ENCODE data around the gene AIPL1. TPM values are rescaled to one million over a fixed set of nuclear protein-coding genes. Genes with fewer than 3 reads are reported as not detected.

Gene AIPL1
- total and polyA plus RNA-seq, 4 donors, result 0.25 TPM; not detected in 3

DNA sequence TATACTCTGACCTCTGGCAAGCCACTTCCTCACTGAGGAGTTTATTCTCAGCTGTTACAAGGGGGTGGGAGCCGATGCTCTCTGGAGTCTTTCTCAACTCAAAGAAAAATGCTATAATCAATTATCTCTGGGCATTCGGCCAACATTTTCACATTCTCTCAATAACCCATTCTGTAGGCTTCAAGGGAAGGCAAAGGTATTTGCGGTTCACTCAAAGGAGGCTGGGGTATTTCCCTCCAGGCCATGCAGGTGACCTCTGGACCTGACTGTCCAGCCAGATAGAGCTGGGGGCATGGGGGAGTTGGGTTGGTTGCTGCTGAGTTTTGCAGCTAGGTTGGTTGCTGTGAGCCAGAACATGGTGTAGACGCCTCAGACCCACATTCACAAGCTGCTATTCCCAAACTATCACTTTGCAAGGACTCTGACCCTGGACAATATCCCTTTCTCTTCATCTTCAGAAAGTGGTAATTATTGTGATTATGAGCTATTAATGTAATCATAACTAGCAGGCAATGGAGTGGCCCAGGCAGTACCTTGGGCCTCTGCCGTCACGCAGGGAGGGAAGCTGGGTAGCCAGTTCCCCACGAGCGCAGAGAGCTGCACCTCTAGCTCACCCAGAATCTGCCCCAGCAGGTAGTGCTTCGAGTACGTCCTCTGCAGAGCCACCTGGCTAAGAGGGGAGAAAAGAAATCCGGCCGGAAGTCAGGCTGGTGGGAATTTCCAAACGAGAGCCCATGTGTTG is 42.1 kb downstream of the AIPL1 start:
- no peak overlapping the region for H3K4me3 ChIP-seq (ENCODE audit: low read length in 2 of 2)
- H3K4me1 ChIP-seq (ENCODE audit: control insufficient read depth in 1 of 2, insufficient read depth in 2 of 2, low read length in 2 of 2), result no peaks in the 10 kb centered on the region
- peaks cover 2% of the 10 kb centered on the region for H3K9me3 ChIP-seq (ENCODE audit: control insufficient read depth, low read length)
- no peaks in the 10 kb centered on the region for H3K27me3 ChIP-seq (ENCODE audit: control insufficient read depth in 1 of 2, insufficient read depth in 2 of 2, low read length in 1 of 2)
- intact Hi-C loops (cut with DNase I), result no loop called here
- no peaks in the 10 kb centered on the region for H3K36me3 ChIP-seq (ENCODE audit: control insufficient read depth in 1 of 2, insufficient read depth in 2 of 2, low read length in 1 of 2)
- no peak overlapping the region for H3K27ac ChIP-seq (ENCODE audit: low read depth in 1 of 2, low read length in 2 of 2)
- 51 to 66% methylated on average over 13 of the region's 13 CpGs for WGBS, 2 donors
- ATAC-seq (ENCODE audit: low FRiP score) (no peak), DNase-seq (no peak)

- 76 to 80% methylated on average over 11 of the region's 11 CpGs for WGBS, 2 donors
- ATAC-seq (ENCODE audit: low FRiP score), result no peak
- intact Hi-C loops (cut with DNase I), result no loop called here
Observed at GRCh38 chr17:6388416-6388815, 46.5 kb downstream of the AIPL1 start.

GRCh38 chr17:6387858-6388257 is 47.1 kb downstream of the AIPL1 start:
- Histone ChIP-seq H3K4me1 (ENCODE audit: control insufficient read depth in 1 of 2, insufficient read depth in 2 of 2, low read length in 2 of 2) (no peaks in the 10 kb centered on the region), H3K4me3 (ENCODE audit: low read length in 2 of 2) (no peak overlapping the region), H3K27ac (ENCODE audit: low read depth in 1 of 2, low read length in 2 of 2) (no peak overlapping the region), H3K36me3 (ENCODE audit: control insufficient read depth in 1 of 2, insufficient read depth in 2 of 2, low read length in 1 of 2) (no peaks in the 10 kb centered on the region), H3K27me3 (ENCODE audit: control insufficient read depth in 1 of 2, insufficient read depth in 2 of 2, low read length in 1 of 2) (no peaks in the 10 kb centered on the region), H3K9me3 (ENCODE audit: control insufficient read depth, low read length) (peaks cover 2% of the 10 kb centered on the region)
- intact Hi-C loops (cut with DNase I), result no loop called here
- DNase-seq (no peak), ATAC-seq (ENCODE audit: low FRiP score) (no peak)
- WGBS, 2 donors, result 61 to 69% methylated on average over 8 of the region's 8 CpGs

More at GRCh38 chr17:6388416-6388815, 46.5 kb downstream of the AIPL1 start:
- no peak overlapping the region for H3K27ac ChIP-seq (ENCODE audit: low read depth in 1 of 2, low read length in 2 of 2)
- no peaks in the 10 kb centered on the region for H3K4me1 ChIP-seq (ENCODE audit: control insufficient read depth in 1 of 2, insufficient read depth in 2 of 2, low read length in 2 of 2)
- no peak overlapping the region for H3K4me3 ChIP-seq (ENCODE audit: low read length in 2 of 2)
- H3K27me3 ChIP-seq (ENCODE audit: control insufficient read depth in 1 of 2, insufficient read depth in 2 of 2, low read length in 1 of 2), result no peaks in the 10 kb centered on the region
- peaks cover 2% of the 10 kb centered on the region for H3K9me3 ChIP-seq (ENCODE audit: control insufficient read depth, low read length)
- no peaks in the 10 kb centered on the region for H3K36me3 ChIP-seq (ENCODE audit: control insufficient read depth in 1 of 2, insufficient read depth in 2 of 2, low read length in 1 of 2)
- no peak for DNase-seq

GRCh38 chr17:6387442-6387841 is 47.5 kb downstream of the AIPL1 start:
- no peak overlapping the region for H3K27ac ChIP-seq (ENCODE audit: low read depth in 1 of 2, low read length in 2 of 2)
- intact Hi-C loops (cut with DNase I), result no loop called here
- DNase-seq (no peak), ATAC-seq (ENCODE audit: low FRiP score) (no peak)
- no peaks in the 10 kb centered on the region for H3K4me1 ChIP-seq (ENCODE audit: control insufficient read depth in 1 of 2, insufficient read depth in 2 of 2, low read length in 2 of 2)
- H3K36me3 ChIP-seq (ENCODE audit: control insufficient read depth in 1 of 2, insufficient read depth in 2 of 2, low read length in 1 of 2), result no peaks in the 10 kb centered on the region
- H3K9me3 ChIP-seq (ENCODE audit: control insufficient read depth, low read length), result peaks cover 2% of the 10 kb centered on the region
- no peak overlapping the region for H3K4me3 ChIP-seq (ENCODE audit: low read length in 2 of 2)
- no peaks in the 10 kb centered on the region for H3K27me3 ChIP-seq (ENCODE audit: control insufficient read depth in 1 of 2, insufficient read depth in 2 of 2, low read length in 1 of 2)
- WGBS, 2 donors, result 75 to 78% methylated on average over 4 of the region's 4 CpGs

- Histone ChIP-seq H3K4me1 (ENCODE audit: control insufficient read depth in 1 of 2, insufficient read depth in 2 of 2, low read length in 2 of 2) (no peaks in the 10 kb centered on the region), H3K9me3 (ENCODE audit: control insufficient read depth, low read length) (peaks cover 2% of the 10 kb centered on the region), H3K4me3 (ENCODE audit: low read length in 2 of 2) (no peak overlapping the region), H3K27me3 (ENCODE audit: control insufficient read depth in 1 of 2, insufficient read depth in 2 of 2, low read length in 1 of 2) (no peaks in the 10 kb centered on the region), H3K27ac (ENCODE audit: low read depth in 1 of 2, low read length in 2 of 2) (no peak overlapping the region), H3K36me3 (ENCODE audit: control insufficient read depth in 1 of 2, insufficient read depth in 2 of 2, low read length in 1 of 2) (no peaks in the 10 kb centered on the region)
- ATAC-seq (ENCODE audit: low FRiP score) (no peak), DNase-seq (no peak)
- intact Hi-C loops (cut with DNase I), result no loop called here
- WGBS, 2 donors, result 82 to 85% methylated on average over 9 of the region's 9 CpGs
Observed at GRCh38 chr17:6386041-6386630, 48.8 kb downstream of the AIPL1 start.

DNA sequence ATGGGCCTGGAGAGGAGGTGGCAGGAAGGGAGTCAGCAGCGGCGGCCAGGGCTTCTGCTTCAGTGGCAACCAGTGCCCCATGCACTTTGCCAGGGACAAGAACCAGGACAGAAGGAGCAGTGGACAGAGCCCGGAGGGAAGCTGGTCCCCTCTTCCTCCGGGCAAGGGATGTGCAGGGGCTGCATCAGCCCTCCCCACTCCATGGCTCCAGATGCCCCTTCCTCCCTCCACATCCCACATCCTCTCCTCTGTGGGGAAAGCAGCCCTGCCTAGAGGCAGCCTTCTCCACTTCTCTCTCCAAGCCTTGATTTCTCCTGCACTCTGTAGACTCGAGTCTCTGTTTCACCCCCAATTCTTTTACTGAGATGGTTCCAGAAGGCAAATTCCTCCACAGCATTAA is 50.4 kb downstream of the AIPL1 start:
- no peaks in the 10 kb centered on the region for H3K27me3 ChIP-seq (ENCODE audit: control insufficient read depth in 1 of 2, insufficient read depth in 2 of 2, low read length in 1 of 2)
- H3K27ac ChIP-seq (ENCODE audit: low read depth in 1 of 2, low read length in 2 of 2), result no peak overlapping the region
- intact Hi-C loops (cut with DNase I), result no loop called here
- WGBS, 2 donors, result 73 to 77% methylated on average over 3 to 5 of the region's 5 CpGs
- no peaks in the 10 kb centered on the region for H3K4me1 ChIP-seq (ENCODE audit: control insufficient read depth in 1 of 2, insufficient read depth in 2 of 2, low read length in 2 of 2)
- no peak for ATAC-seq (ENCODE audit: low FRiP score)
- no peak for DNase-seq
- H3K9me3 ChIP-seq (ENCODE audit: control insufficient read depth, low read length), result no peaks in the 10 kb centered on the region
- no peak overlapping the region for H3K4me3 ChIP-seq (ENCODE audit: low read length in 2 of 2)
- no peaks in the 10 kb centered on the region for H3K36me3 ChIP-seq (ENCODE audit: control insufficient read depth in 1 of 2, insufficient read depth in 2 of 2, low read length in 1 of 2)

GRCh38 chr17:6381526-6382465 is 53.1 kb downstream of the AIPL1 start:
- 70 to 77% methylated on average over 13 of the region's 13 CpGs for WGBS, 2 donors
- Histone ChIP-seq H3K27ac (ENCODE audit: low read depth in 1 of 2, low read length in 2 of 2) (no peak overlapping the region), H3K4me1 (ENCODE audit: control insufficient read depth in 1 of 2, insufficient read depth in 2 of 2, low read length in 2 of 2) (no peaks in the 10 kb centered on the region), H3K4me3 (ENCODE audit: low read length in 2 of 2) (no peak overlapping the region), H3K9me3 (ENCODE audit: control insufficient read depth, low read length) (peaks cover 1% of the 10 kb centered on the region), H3K36me3 (ENCODE audit: control insufficient read depth in 1 of 2, insufficient read depth in 2 of 2, low read length in 1 of 2) (no peaks in the 10 kb centered on the region), H3K27me3 (ENCODE audit: control insufficient read depth in 1 of 2, insufficient read depth in 2 of 2, low read length in 1 of 2) (no peaks in the 10 kb centered on the region)
- intact Hi-C loops (cut with DNase I), result no loop called here
- ATAC-seq (ENCODE audit: low FRiP score), result no peak
- no peak for DNase-seq

DNA sequence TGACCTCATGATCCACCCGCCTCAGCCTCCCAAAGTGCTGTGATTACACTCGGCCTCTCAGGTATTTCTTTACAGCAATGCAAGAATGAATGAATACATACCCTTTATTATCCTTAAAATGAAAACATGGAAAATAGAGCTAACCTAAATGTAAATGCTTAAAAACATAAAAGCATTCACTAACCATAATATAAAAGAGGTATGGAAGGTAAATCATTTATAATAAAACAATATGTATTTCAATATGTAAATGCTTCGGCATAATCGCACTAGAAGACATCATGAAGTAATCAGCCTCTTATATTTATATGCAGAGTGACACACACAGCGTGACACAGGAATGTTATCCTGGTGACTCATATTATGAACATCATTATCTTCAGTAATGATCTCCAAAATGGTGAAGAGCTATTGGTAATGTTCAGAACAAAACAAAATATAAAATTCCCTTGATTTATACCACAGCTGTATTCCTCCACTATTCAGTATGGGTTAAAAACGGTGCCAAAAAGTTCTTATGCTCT is 53.9 kb downstream of the AIPL1 start:
- Histone ChIP-seq H3K36me3 (ENCODE audit: control insufficient read depth in 1 of 2, insufficient read depth in 2 of 2, low read length in 1 of 2) (no peaks in the 10 kb centered on the region), H3K27me3 (ENCODE audit: control insufficient read depth in 1 of 2, insufficient read depth in 2 of 2, low read length in 1 of 2) (no peaks in the 10 kb centered on the region), H3K27ac (ENCODE audit: low read depth in 1 of 2, low read length in 2 of 2) (no peak overlapping the region), H3K4me3 (ENCODE audit: low read length in 2 of 2) (no peak overlapping the region), H3K4me1 (ENCODE audit: control insufficient read depth in 1 of 2, insufficient read depth in 2 of 2, low read length in 2 of 2) (no peaks in the 10 kb centered on the region), H3K9me3 (ENCODE audit: control insufficient read depth, low read length) (peaks cover 1% of the 10 kb centered on the region)
- ATAC-seq (ENCODE audit: low FRiP score) (no peak), DNase-seq (no peak)
- WGBS, 2 donors, result 78 to 83% methylated on average over 6 of the region's 6 CpGs
- intact Hi-C loops (cut with DNase I), result no loop called here

All from aorta (tissue), 5 donors.